ENCODE results near the gene KRTAP19-3. TPM values are rescaled to one million over a fixed set of nuclear protein-coding genes. Genes with fewer than 3 reads are reported as not detected.

Gene KRTAP19-3
- total RNA-seq, 1 donor from 2014 or later = not detected

GRCh38 chr21:30447056-30447455, 44.8 kb downstream of the KRTAP19-3 start:
- Mint-ChIP-seq H3K4me3 (ENCODE audit: unreplicated experiment) (no peak overlapping the region), H3K4me1 (ENCODE audit: unreplicated experiment) (no peaks in the 10 kb centered on the region), H3K27ac (ENCODE audit: unreplicated experiment) (no peak overlapping the region), H3K9me3 (ENCODE audit: unreplicated experiment) (no peaks in the 10 kb centered on the region), H3K36me3 (ENCODE audit: unreplicated experiment) (no peaks in the 10 kb centered on the region), H3K27me3 (ENCODE audit: unreplicated experiment) (no peaks in the 10 kb centered on the region)
- TF ChIP-seq CTCF (IDR thresholded peaks at IDR 0.05) = no peak
- no peak for DNase-seq (ENCODE audit: extremely low spot score, unreplicated experiment)

- H3K36me3 Mint-ChIP-seq (ENCODE audit: unreplicated experiment) = no peaks in the 10 kb centered on the region
- no peak overlapping the region for H3K4me3 Mint-ChIP-seq (ENCODE audit: unreplicated experiment)
- no peaks in the 10 kb centered on the region for H3K9me3 Mint-ChIP-seq (ENCODE audit: unreplicated experiment)
- H3K27me3 Mint-ChIP-seq (ENCODE audit: unreplicated experiment) = peaks cover 2% of the 10 kb centered on the region
- H3K4me1 Mint-ChIP-seq (ENCODE audit: unreplicated experiment) = no peaks in the 10 kb centered on the region
- no peak for TF ChIP-seq CTCF (IDR thresholded peaks at IDR 0.05)
- H3K27ac Mint-ChIP-seq (ENCODE audit: unreplicated experiment) = no peak overlapping the region
- DNase-seq (ENCODE audit: extremely low spot score, unreplicated experiment) = no peak
These were observed 47.6 kb downstream of the KRTAP19-3 start for GRCh38 chr21:30444204-30444603.

- Mint-ChIP-seq H3K27ac (ENCODE audit: unreplicated experiment) (no peak overlapping the region), H3K4me3 (ENCODE audit: unreplicated experiment) (no peak overlapping the region), H3K4me1 (ENCODE audit: unreplicated experiment) (no peaks in the 10 kb centered on the region), H3K36me3 (ENCODE audit: unreplicated experiment) (no peaks in the 10 kb centered on the region), H3K9me3 (ENCODE audit: unreplicated experiment) (no peaks in the 10 kb centered on the region), H3K27me3 (ENCODE audit: unreplicated experiment) (peaks cover 6% of the 10 kb centered on the region)
- no peak for TF ChIP-seq CTCF (IDR thresholded peaks at IDR 0.05)
- DNase-seq (ENCODE audit: extremely low spot score, unreplicated experiment) = no peak
These were observed 48.6 kb downstream of the KRTAP19-3 start for GRCh38 chr21:30443226-30443625.

Other genes starting within 250 kb of the KRTAP19-3 start
- not detected in 2 replicates for gene KRTAP24-1, start 209.1 kb downstream of the KRTAP19-3 start, total RNA-seq
- not detected in 2 replicates for gene KRTAP25-1, start 202.5 kb downstream of the KRTAP19-3 start, total RNA-seq
- gene KRTAP26-1, start 171.7 kb downstream of the KRTAP19-3 start, total RNA-seq = not detected in 2 replicates
- not detected in 2 replicates for gene KRTAP27-1, start 154.3 kb downstream of the KRTAP19-3 start, total RNA-seq
- gene KRTAP23-1, start 143.4 kb downstream of the KRTAP19-3 start, total RNA-seq = not detected in 2 replicates
- gene KRTAP13-2, start 119.7 kb downstream of the KRTAP19-3 start, total RNA-seq = not detected in 2 replicates
- gene KRTAP13-1, start 96.0 kb downstream of the KRTAP19-3 start, total RNA-seq = not detected in 2 replicates
- not detected in 2 replicates for gene KRTAP13-3, start 66.1 kb downstream of the KRTAP19-3 start, total RNA-seq
- not detected in 2 replicates for gene KRTAP13-4, start 61.8 kb downstream of the KRTAP19-3 start, total RNA-seq
- gene KRTAP15-1, start 51.7 kb downstream of the KRTAP19-3 start, total RNA-seq = not detected in 2 replicates
- gene KRTAP19-1, start 11.6 kb downstream of the KRTAP19-3 start, total RNA-seq = not detected in 2 replicates
- not detected in 2 replicates for gene KRTAP19-2, start 4.6 kb downstream of the KRTAP19-3 start, total RNA-seq
- gene KRTAP19-4, start 5.2 kb upstream of the KRTAP19-3 start, total RNA-seq = not detected in 2 replicates
- gene KRTAP19-5, start 10.1 kb upstream of the KRTAP19-3 start, total RNA-seq = not detected in 2 replicates
- not detected in 2 replicates for gene KRTAP19-6, start 49.9 kb upstream of the KRTAP19-3 start, total RNA-seq
- gene KRTAP19-7, start 69.3 kb upstream of the KRTAP19-3 start, total RNA-seq = not detected in 2 replicates
- gene KRTAP22-2, start 98.4 kb upstream of the KRTAP19-3 start, total RNA-seq = not detected in 2 replicates
- gene KRTAP6-3, start 100.4 kb upstream of the KRTAP19-3 start, total RNA-seq = not detected in 2 replicates
- gene KRTAP6-2, start 106.9 kb upstream of the KRTAP19-3 start, total RNA-seq = not detected in 2 replicates
- gene KRTAP22-1, start 109.1 kb upstream of the KRTAP19-3 start, total RNA-seq = not detected in 2 replicates
- gene KRTAP6-1, start 121.9 kb upstream of the KRTAP19-3 start, total RNA-seq = not detected in 2 replicates
- not detected in 2 replicates for gene KRTAP20-1, start 124.4 kb upstream of the KRTAP19-3 start, total RNA-seq
- gene KRTAP20-4, start 128.6 kb upstream of the KRTAP19-3 start, total RNA-seq = not detected in 2 replicates
- gene KRTAP20-2, start 143.2 kb upstream of the KRTAP19-3 start, total RNA-seq = not detected in 2 replicates
- gene KRTAP20-3, start 150.9 kb upstream of the KRTAP19-3 start, total RNA-seq = not detected in 2 replicates
- gene KRTAP21-3, start 226.8 kb upstream of the KRTAP19-3 start, total RNA-seq = not detected in 2 replicates